Measurements from ENCODE around the gene DRD2.
A peak's percentile ranks its signal among the peaks of the same experiment; 100 is the strongest.

Gene DRD2

DNA sequence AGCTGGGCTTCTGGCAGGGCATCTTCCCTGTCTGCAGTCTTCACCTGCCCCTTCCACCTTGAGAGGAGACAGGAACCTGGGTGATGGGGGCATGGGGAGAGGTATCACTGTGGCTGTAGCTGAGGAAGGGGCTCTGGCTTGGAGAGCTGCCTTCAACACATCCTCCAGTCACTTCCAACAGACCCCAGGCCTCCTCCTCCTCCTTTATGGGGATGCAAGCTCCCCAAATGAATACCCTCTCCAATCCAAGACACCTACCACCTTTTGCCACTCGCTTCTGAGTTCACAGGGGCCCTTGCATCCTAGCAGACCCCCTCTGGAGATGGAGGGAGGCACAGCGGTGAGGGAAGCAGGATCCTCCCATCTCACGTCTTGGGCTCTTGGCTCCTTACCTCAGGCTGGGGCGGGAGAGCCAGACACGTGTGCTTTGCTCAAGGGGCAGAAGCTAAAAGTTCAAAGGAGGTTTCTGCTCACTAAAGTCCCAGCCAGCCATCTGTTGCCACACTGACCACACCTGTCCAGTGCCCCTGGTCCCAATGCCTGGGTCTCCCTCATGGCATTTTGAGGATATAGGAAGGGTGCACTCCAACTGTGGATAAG, 74.5 kb downstream of the DRD2 start:
- no peak for DNase-seq (ENCODE audit: low read depth in 2 of 2)

DNA sequence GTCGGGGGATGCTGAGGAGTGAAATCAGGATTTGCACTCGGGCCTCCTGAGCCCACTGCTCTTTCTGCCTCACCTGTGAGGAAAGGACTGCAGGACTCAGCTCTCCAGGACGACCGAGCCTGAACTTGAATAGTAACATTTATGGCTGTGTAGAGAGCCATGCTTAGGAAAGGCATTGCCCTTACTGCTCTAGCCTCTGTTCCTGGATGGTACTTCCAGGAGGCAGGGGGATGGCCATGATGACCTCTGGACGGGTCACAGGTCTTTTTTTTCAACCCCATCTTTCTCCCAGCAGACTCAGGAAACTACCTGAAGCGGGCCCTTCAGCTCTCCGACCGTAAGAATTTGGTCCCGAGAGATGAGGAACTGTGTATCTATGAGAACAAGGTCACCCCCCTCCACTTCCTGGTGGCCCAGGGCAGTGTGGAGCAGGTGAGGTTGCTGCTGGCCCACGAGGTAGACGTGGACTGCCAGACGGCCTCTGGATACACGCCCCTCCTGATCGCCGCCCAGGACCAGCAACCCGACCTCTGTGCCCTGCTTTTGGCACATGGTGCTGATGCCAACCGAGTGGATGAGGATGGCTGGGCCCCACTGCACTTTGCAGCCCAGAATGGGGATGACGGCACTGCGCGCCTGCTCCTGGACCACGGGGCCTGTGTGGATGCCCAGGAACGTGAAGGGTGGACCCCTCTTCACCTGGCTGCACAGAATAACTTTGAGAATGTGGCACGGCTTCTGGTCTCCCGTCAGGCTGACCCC, 76.3 kb downstream of the DRD2 start:
- no peak for DNase-seq (ENCODE audit: low read depth in 2 of 2)

DNA sequence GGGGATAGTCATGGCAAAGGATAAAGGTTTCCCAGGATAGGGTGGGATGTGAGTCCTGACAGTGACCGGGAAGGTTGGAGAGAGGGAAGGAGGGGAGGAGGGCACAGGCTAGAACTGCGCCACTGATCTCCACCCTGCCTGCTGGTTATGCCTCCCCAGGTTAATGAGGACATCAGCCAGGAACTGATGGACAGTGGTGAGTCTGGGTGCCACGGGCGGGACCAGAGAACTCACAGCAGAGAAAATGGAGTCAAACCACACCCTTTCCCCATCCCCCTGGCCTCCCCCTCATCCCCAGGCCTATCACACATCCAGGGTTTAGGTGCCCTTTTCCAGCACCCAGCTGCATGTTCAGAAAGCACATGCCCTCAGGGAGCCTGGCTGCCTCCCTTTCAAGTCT, 77.4 kb downstream of the DRD2 start:
- no peak for DNase-seq (ENCODE audit: low read depth in 2 of 2)

DNA sequence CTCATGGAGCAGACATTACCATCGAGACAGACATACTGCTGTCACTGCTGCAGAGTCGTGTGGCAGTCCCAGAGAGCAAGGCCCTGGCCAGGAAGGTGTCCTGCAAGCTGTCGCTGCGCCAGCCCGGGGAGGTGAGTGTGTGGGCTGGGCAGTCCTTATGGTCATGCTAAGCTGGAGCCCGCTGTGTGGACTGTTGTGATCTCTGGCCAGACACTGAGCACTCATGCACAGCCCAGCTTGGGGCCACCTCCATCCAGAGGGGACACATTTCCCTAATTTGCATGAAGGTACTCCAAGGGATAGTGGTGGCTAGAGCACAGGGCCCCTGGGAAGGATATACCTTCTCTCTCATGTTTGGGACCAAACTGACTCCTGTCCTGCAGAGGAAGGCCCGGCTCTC, 78.0 kb downstream of the DRD2 start:
- no peak for DNase-seq (ENCODE audit: low read depth in 2 of 2)

DNA sequence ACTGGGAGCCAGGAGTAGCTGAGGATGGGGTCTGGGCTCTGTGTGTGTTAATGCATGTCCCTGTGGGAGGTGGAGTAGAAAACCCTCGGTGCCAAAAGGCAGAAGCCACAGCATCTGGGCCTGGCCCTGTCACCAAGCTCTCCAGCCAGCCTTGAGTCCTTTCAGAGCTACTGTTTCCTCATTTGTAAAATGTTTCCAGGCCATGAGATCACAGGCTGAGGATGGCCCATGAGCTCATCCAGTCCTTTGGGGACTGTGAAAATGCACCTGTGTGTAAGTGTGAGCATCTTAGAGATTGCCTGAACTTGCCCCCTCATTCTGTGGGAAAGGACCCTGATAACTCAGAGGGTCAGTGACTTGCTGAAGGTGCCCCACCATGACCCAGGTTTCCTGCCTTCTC, 78.5 kb downstream of the DRD2 start:
- DNase-seq (ENCODE audit: low read depth in 2 of 2): no peak

DNA sequence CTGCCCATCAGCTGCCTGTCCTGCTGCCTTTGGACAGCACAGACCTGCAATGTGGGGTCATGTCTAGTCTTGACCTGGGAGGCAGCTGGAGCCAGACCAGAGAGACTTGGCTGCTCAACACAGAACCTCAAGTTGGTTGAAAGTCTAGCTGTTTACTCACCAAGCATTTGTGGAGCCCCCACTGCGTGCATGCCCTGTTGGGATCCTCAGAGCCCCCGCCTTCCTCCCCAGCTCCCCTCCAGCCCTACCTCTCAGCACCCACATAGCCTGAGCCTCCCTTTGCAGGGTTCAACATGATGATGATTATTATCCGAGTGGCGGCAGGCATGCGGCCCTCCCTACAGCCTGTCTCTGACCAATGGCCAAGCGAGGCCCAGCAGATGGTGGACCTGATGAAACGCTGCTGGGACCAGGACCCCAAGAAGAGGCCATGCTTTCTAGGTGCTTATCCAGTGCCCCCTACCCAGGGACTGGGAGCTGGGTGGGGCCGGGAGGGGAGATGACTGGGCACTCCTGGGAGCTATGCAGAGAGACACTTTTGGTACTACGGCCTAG, 79.3 kb downstream of the DRD2 start:
- no peak for DNase-seq (ENCODE audit: low read depth in 2 of 2)

DNA sequence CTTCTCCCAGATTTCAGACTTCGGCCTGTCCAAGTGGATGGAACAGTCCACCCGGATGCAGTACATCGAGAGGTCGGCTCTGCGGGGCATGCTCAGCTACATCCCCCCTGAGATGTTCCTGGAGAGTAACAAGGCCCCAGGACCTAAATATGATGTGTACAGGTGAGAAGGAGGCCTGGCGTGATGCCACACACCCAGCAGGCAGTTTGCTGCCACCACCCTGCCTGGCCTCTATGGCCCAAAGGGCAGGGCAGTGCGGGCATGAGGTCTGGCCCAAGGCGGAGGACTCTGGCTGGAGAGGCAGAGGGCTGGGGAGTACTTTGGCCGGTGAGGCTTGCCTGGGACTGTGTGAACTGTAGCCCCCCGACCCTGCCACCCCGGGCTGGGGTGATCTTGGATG, 80.3 kb downstream of the DRD2 start:
- no peak for DNase-seq (ENCODE audit: low read depth in 2 of 2)

DNA sequence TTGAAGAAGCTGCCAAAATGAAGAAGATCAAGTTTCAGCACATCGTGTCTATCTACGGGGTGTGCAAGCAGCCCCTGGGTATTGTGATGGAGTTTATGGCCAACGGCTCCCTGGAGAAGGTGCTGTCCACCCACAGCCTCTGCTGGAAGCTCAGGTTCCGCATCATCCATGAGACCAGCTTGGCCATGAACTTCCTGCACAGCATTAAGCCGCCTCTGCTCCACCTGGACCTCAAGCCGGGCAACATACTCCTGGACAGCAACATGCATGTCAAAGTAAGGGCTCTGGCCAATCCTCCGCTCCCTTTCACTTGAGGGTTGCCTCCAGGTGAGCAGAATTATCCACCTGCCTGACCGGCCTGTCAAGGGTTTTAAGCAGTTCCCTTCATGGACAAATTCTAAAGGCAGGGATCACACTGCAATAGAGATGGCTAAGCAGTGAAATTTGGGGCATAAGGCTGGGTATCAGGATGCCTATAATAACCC, 81.7 kb downstream of the DRD2 start:
- no peak for DNase-seq (ENCODE audit: low read depth in 2 of 2)

DNA sequence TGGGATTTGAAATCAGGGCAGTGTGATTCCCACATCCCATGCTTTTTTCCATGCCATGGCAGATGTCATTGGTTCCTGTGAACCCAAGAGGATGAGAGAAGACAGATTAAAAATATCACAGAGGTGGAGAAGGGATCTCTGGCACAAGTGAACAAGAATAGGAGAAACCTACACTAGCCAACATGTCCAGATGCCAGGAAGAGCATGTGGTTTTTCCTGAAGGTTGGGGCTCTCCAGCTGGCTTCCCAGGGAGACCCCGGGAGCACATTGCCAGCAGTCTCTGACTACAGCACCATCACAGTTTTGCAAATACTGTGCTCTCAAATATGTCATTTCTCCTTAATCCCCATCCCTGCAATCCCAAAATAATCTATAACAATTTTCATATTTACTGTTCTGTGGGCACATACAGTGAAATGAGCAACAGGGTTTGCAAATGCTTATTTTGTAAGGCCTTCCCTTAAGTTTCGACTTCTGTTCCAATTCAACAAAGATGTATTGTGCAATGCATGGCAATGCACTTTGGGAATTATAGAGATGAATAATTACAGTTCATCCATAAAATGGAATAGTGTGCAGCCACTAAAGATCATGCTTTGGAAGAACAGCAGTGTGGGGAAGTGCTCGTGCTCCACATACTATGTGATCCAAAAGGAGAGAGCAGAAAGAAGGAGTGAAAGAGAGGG, 82.8 kb downstream of the DRD2 start:
- DNase-seq (ENCODE audit: low read depth in 2 of 2): no peak

DNA sequence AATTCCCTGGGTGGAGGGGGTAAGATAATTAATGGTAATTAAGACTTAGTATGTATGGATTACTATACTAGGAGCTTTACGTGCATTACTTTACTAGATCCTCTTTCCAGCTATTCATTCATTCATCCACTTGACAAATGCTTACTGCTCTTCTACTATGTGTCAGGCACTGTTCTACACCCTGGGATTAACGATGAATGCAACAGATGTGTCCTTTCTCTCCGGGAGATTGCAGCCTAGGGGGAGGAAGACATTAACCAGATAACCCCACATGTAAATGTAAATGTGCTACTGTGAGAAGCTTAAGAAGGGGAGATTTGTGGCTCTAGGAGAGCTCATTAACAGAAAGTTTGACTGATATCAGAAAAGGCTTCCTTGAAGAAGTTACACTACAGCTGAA, 85.9 kb downstream of the DRD2 start:
- DNase-seq (ENCODE audit: low read depth in 2 of 2): no peak

DNA sequence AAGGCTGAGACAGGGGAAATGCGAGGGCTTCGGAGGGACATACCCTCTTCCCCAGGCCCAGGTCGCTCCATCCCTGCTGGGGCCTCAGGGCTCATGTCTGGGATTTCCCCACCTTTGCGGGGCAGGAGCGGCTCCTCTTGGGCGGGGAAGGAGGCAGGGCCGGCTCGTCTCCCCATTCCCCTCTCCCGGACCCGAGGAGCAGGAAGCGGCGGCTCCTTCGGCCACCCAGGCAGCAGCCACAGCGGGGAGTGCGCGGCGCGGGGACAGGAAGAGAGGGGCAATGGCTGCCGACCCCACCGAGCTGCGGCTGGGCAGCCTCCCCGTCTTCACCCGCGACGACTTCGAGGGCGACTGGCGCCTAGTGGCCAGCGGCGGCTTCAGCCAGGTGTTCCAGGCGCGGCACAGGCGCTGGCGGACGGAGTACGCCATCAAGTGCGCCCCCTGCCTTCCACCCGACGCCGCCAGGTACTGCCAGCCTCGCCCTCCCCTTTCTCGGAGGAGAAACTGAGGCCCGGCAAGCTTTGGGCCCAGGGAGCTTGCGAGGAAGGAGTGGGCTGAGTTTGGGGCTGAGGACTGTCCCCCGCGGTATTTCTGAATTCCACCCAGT, 87.5 kb downstream of the DRD2 start, which contains the start of gene ANKK1:
ANKK1 (plus strand) TSS at position 175 of the 607 bp plus-strand sequence; CDS start at position 281, 106 bp downstream.
- no peak for DNase-seq (ENCODE audit: low read depth in 2 of 2)

DNA sequence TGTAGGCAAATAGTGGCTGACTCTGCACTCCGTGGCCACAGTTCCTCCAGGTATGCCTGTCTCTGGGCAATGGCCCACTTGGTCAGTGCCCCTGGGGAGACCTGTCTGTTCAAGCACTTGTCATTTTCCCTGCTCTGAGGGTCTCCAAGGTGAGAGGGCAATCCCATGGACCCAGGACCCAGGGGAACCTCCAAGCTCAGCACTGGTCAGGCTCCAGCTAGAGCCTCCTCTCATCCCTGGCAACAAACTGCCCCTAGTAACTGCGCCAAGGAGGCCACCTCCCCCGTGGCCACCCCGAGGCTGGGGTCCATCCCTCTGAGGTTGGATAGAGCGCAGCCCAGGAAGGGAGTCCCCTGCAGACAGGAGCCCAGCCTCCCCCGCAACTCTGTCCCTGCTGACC, 88.3 kb downstream of the DRD2 start:
- no peak for DNase-seq (ENCODE audit: low read depth in 2 of 2)

DNA sequence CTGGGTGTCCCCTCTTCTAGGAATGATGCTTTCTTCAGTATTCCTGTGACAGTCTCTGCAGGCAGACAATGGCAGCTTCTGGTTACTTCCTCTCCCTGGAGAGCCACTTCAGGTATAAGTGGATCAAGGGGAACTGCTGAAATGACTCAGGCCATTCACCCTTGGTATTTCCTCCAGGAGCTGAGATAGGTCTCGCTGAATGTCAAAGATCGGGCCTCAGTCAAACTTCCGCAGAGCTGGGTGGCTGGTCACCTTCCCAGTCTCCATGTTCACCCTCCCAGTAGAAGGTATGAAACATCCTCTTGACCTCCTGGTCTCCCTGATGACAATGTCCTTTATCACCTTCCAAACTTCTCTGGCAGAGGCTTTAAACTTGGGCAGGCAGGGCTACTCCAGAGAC, 89.4 kb downstream of the DRD2 start:
- DNase-seq (ENCODE audit: low read depth in 2 of 2): no peak

DNA sequence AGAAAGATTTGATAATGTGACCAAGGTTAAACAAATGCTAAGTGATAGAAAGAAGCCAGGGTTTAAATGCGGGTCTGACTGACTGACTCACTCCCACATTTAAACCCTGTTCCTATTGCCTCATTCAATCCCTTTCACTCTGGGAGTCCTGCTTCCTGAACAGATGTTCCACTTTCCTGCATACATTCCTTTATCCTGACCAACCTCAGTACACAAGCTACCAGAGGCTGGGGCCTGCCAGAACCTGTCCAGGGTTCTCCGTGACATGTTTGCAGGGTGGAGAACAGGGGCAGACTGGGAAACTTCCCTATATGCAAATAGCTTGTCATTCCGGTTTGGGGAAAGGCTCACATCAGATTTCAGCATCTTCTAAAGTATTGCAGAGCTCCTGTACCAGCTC, 90.6 kb downstream of the DRD2 start:
- DNase-seq (ENCODE audit: low read depth in 2 of 2): peak; percentile 71 to 77

DNA sequence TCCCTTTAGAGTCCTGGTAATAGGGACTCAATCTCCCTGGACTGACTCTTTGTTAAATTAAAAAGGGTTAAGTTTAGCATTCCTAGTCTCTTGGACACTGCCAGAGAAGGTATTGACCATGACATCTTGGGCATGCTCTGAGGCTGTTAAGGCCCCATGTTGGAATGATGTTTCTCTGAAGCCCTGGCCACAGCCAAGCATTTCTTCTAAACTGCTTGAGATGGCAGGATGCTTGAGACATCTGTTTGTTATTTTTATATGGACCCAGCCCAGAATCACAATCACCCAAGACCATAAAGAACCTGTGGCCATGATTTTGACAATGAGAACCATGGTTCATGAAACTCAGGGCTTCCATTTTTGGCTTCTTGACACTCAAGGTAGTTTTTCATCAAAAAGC, 93.1 kb downstream of the DRD2 start:
- no peak for DNase-seq (ENCODE audit: low read depth in 2 of 2)

DNA sequence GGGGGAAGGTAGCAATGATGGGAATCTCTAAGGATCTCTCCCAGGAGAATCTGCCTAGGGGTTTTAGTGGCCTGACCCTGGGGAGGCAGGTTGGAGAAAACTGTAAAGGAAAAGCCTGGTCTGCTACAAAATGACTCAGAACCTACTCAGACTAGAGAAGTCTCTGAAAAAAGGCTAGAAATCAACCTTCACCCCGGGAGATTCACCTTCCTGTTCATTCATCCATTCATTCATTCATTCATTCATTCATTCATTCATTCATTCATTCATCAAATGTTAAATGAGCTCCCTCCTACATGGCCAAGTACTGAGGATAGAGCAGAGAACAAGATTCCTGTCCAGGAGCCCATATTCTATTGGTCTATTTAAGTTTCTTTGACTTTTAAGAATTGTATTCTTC, 96.5 kb downstream of the DRD2 start:
- DNase-seq (ENCODE audit: low read depth in 2 of 2): no peak

DNA sequence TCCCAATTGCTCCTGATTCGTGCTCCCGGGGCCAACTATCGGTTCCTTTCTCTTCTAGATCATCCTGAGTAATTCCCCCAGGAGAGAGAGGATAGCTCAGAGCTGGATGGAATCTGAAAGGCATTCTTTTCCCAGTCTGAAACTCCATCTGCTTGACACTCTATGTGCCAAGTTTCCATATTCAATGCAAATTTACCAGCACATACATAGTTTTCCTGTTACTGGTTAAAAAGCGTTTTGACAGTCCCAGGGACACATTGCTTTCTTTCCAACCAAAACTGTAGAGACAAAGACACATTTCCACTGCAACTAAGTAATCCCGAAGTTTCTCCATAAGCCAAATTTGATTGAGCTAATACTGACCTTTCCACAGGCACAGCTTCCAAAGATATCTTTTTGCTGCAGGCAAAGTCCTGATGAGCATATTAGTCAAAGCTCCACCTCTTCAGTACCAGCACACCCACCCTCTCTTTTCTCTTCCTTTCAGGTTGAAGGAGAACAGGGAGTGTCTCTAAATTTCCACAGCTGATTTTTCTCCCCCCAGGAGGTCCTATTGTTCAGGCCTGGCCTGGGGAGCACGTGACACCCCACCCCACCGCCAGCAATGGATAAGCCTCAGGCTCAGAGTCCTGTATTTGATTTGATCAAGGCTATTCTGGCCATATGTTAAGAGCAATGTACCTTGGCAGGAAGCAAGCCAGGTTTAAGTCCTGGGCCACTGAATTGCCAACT, 97.4 kb downstream of the DRD2 start:
- peak; percentile 7 for DNase-seq (ENCODE audit: low read depth in 2 of 2)

DNA sequence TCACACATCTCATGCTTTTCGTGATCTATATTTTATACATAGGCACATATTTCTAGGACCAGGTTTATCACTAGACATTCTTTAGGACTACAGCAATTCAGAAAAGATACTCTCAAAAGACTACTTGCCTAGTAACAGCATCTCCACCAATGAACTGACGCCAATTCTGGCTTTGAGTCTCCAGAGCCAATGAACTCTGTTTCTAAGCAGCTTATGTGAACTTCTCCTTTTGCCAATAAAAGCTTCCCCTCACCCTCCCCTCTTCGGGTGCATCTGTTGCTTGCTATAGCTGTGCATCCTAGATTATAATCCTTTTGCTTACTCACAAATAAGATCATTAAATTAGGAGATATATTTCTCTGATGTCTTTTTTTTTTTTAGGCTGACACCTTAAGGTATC, 99.0 kb downstream of the DRD2 start:
- DNase-seq (ENCODE audit: low read depth in 2 of 2): no peak

DNA sequence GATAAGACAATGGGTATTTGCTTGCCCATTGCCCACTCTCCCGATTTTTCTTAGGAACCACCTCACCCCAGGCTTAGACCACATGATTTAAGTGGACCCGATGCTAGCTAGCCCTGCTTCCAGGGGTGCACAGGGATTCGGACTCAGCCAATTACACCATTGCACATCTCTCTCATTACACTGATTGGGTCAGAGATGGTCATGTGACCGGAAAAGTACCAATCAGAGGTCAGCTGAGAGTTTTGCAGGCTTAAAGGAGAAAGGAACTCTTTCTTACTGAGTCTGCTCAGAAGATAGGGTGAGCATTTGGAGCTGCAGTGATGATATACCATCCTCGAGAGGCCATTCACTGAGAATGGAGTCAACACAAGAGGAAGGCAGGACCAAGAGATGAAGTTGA, 99.8 kb downstream of the DRD2 start:
- no peak for DNase-seq (ENCODE audit: low read depth in 2 of 2)

DNA sequence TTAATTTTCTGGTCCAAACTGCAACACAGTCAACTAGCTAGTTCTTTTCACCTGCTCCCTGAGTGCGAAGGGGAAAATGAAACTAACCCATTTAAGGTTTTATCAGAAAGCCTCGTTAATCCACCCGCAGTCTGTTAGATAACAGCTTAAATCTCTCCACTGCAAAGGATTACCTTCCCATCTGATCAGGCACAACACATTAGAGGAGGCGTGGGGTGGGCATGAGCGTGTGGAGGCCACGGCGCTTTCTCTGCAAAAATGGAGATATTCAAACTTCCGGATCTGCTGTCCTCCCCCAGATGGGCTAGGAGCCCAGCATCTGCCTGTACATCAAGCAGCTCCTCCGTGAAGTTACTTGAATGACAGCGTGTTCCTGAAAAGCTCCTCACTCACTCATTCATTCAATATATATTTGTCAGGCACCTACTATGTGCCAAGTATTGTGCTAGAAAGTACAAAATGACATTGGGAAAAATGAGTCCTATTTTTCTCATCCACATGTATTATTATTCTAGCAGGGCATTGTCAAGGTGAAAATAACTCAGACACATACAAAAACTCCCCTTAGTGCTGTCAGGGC, 101.1 kb downstream of the DRD2 start:
- DNase-seq (ENCODE audit: low read depth in 2 of 2): no peak

DNA sequence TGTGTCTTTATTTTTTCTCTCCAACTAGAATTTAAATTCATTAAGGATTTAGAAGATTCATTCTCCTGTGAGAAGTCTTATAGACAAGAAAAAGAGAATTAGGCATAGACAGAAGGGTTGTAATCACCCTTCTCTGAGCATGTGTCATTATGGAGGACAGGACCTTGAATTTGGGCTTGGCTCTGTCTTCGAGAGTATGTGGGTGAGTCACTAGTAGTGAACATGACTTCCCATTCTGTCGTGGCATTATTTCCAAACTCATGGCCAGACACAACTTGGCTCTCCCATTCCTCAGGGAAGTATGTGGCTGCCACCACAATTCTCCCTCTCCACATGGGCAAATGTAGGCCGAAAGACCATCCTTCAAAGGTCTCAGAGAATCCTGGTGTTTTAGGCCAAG, 101.9 kb downstream of the DRD2 start:
- DNase-seq (ENCODE audit: low read depth in 2 of 2): peak; percentile 2 to 3

Data from fibroblast of skin of left quadriceps (primary cell).